H1 (cell line): Measurements from ENCODE around the gene GALR2. TPM values are rescaled to one million over a fixed set of nuclear protein-coding genes. Genes with fewer than 3 reads are reported as not detected.

Experiments
- ASH2L ChIP-seq: fragments of 200-600, 300-600 bp; sonication (generic); IDR thresholded peaks from one replicate; pipeline ENCODE4 v1.7.1; 2017; ENCODE audit warnings: low read length
- BACH1 ChIP-seq: IDR thresholded peaks from 2 replicates; pipeline ENCODE4 v1.6.1; 2012; ENCODE audit warnings: low read length, improper control_type of control experiment
- BRCA1 ChIP-seq: IDR thresholded peaks from 2 replicates; pipeline ENCODE4 v1.6.1; 2012; ENCODE audit warnings: low read depth, low read length, improper control_type of control experiment
- CBX8 ChIP-seq: fragments of 300-800, 300-1000 bp; sonication (generic); IDR thresholded peaks from 2 replicates; pipeline ENCODE4 v1.7.1; 2016; ENCODE audit warnings: low read depth, low read length, borderline replicate concordance
- CEBPB ChIP-seq: IDR thresholded peaks from 2 replicates; pipeline ENCODE4 v1.6.1; 2012; ENCODE audit warnings: low read depth, low read length
- EZH2 ChIP-seq: fragments of 200-600 bp; sonication (generic); IDR thresholded peaks from 2 replicates; pipeline ENCODE4 v1.7.1; 2012; ENCODE audit warnings: low read depth, mild to moderate bottlenecking, moderate library complexity, low read length, inconsistent platforms; ENCODE audit not compliant: severe bottlenecking
- FOSL1 ChIP-seq: IDR thresholded peaks from 2 replicates; pipeline ENCODE4 v1.6.1; 2011; ENCODE audit warnings: mild to moderate bottlenecking, low read depth, low read length, moderate library complexity; ENCODE audit not compliant: insufficient read depth
- HDAC2 ChIP-seq, 2 experiments: fragments of 300-600 bp in 1 of 2; sonication (generic) in 1 of 2; IDR thresholded peaks; 2 replicates each; pipeline ENCODE4 v1.6.1; 2011 to 2012; ENCODE audit warnings: low read depth in 2 of 2, low read length in 2 of 2, mild to moderate bottlenecking in 2 of 2, moderate library complexity in 2 of 2, borderline replicate concordance in 1 of 2, inconsistent platforms in 1 of 2
- JUND ChIP-seq: IDR thresholded peaks from 2 replicates; pipeline ENCODE4 v1.6.1; 2011; ENCODE audit warnings: mild to moderate bottlenecking, improper control_type of control experiment, low read length
- KDM1A ChIP-seq: fragments of 200-600, 300-600 bp; sonication (generic); IDR thresholded peaks from 2 replicates; pipeline ENCODE4 v1.7.1; 2016; ENCODE audit warnings: mild to moderate bottlenecking, low read length, borderline replicate concordance
- MAX ChIP-seq: IDR thresholded peaks from 2 replicates; pipeline ENCODE4 v1.6.1; 2012; ENCODE audit warnings: inconsistent platforms
- NRF1 ChIP-seq: IDR thresholded peaks from 2 replicates; pipeline ENCODE4 v1.6.1; 2011; ENCODE audit warnings: mild to moderate bottlenecking, low read depth, low read length, improper control_type of control experiment
- PHF8 ChIP-seq: fragments of 200-600 bp; sonication (generic); conservative IDR thresholded peaks from 2 replicates; pipeline ENCODE4 v1.7.1; 2012; ENCODE audit warnings: low read depth, mild to moderate bottlenecking, inconsistent platforms, low read length, moderate library complexity
- POLR2A ChIP-seq, 2 experiments: IDR thresholded peaks; 1 replicate in 1 of 2; 2 replicates in 1 of 2; pipeline ENCODE4 v1.6.1; 2011; ENCODE audit warnings: low read depth in 2 of 2, low read length in 2 of 2, mild to moderate bottlenecking in 2 of 2; ENCODE audit errors: control extremely low read depth in 1 of 2
- POLR2AphosphoS5 ChIP-seq: IDR thresholded peaks from 2 replicates; pipeline ENCODE4 v1.6.1; 2011; ENCODE audit warnings: low read depth, low read length
- RBBP5 ChIP-seq: IDR thresholded peaks from 2 replicates; pipeline ENCODE4 v1.7.1; 2012; ENCODE audit warnings: low read depth, mild to moderate bottlenecking, inconsistent platforms, low read length, moderate library complexity, borderline replicate concordance
- SP4 ChIP-seq: IDR thresholded peaks from 2 replicates; pipeline ENCODE4 v1.6.1; 2012; ENCODE audit warnings: low read length, inconsistent platforms
- SRF ChIP-seq: IDR thresholded peaks from 2 replicates; pipeline ENCODE4 v1.6.1; 2011; ENCODE audit warnings: mild to moderate bottlenecking, low read depth, low read length, moderate library complexity
- TBP ChIP-seq: IDR thresholded peaks from 2 replicates; pipeline ENCODE4 v1.6.1; 2011; ENCODE audit warnings: low read depth, low read length, improper control_type of control experiment
- USF2 ChIP-seq: IDR thresholded peaks from 2 replicates; pipeline ENCODE4 v1.6.1; 2011; ENCODE audit warnings: low read length, improper control_type of control experiment
- polyA plus RNA-seq, 7 experiments: library from polyadenylated mRNA; depleted of rRNA in 3 of 7; stranded (reverse) in 5 of 7; unstranded in 2 of 7; fragments of >200 nt in 5 of 7; fragments of 200-250 nt in 2 of 7; gene quantifications; 1 replicate in 5 of 7; 2 replicates in 1 of 7; 4 replicates in 1 of 7; pipeline versions ENCODE4 v1.2.1 to v1.2.3, GENCODE V29; 2011 to 2013; ENCODE audit warnings: missing spikeins in 2 of 7, mixed read lengths in 2 of 7
- total RNA-seq: library from RNA; stranded (reverse); fragmentation: NEBNext Ultra II Directional; extraction: Animal tissue kit (Norgen Biotek cat#: 25700); gene quantifications from 2 replicates; pipeline ENCODE4 v1.2.1, GENCODE V29; 2021

The GALR2 gene
- total and polyA plus RNA-seq, 2 of the 8 experiments (the other 6 are each of a cell fraction or from before 2014, with no cell fraction given), result 0.86 to 2.2 TPM

GRCh38 chr17:76075364-76076145, 974 bp downstream of the GALR2 start (continued):
- no peak for TF ChIP-seq BRCA1
- TF ChIP-seq JUND, result no peak
- TF ChIP-seq NRF1, result no peak
- no peak for TF ChIP-seq SRF
- TF ChIP-seq FOSL1, result no peak
- TF ChIP-seq USF2, result no peak
- TF ChIP-seq POLR2AphosphoS5, result no peak
- no peak; a peak in 1 of 4 replicates for TF ChIP-seq HDAC2 (IDR thresholded peaks at IDR 0.05; ENCODE audit: borderline replicate concordance in 1 of 2, low read depth in 2 of 2, low read length in 2 of 2)
- TF ChIP-seq RBBP5, result no peak
- TF ChIP-seq KDM1A, result no peak
- no peak for TF ChIP-seq CBX8
- no peak for TF ChIP-seq SP4
- TF ChIP-seq TBP, result no peak
- TF ChIP-seq EZH2, result peak; percentile 60
- no peak for TF ChIP-seq CEBPB
- TF ChIP-seq PHF8, result no peak
- TF ChIP-seq POLR2A (IDR thresholded peaks at IDR 0.05; ENCODE audit: control extremely low read depth in 1 of 2, low read depth in 2 of 2, low read length in 2 of 2), result no peak
- TF ChIP-seq MAX, result no peak
- no peak for TF ChIP-seq ASH2L
- no peak for TF ChIP-seq BACH1
- TF ChIP-seq, all 59 proteins: peak for 10
